SK-N-SH treated with all-trans-retinoic acid at 6 μM for 48 hours (cell line): ENCODE measurements around the gene ADAMTS2.

ENCODE experiments used
- ATAC-seq: fragments of 200-7000 bp; cut with Tn5 transposase; 3 replicates; pipeline ENCODE4 v1.9.1; 2020; ENCODE audit warnings: mild to moderate bottlenecking, moderate library complexity
- BACH2 ChIP-seq: fragments of 250-450 bp; sonication (Bioruptor Pico); IDR thresholded peaks from 2 replicates; pipeline ENCODE4 v1.9.0; 2021; ENCODE audit warnings: mild to moderate bottlenecking, borderline replicate concordance
- CREB5 ChIP-seq: fragments of 250-450 bp; sonication (Bioruptor Pico); IDR thresholded peaks from 2 replicates; pipeline ENCODE4 v1.5.1; 2020; ENCODE audit warnings: low read depth, mild to moderate bottlenecking, moderate library complexity
- CSDC2 ChIP-seq: fragments of 250-450 bp; sonication (Bioruptor Pico); IDR thresholded peaks from 2 replicates; pipeline ENCODE4 v1.5.0; 2020; ENCODE audit warnings: mild to moderate bottlenecking, moderate library complexity
- CSRNP3 ChIP-seq: fragments of 250-450 bp; sonication (Bioruptor Pico); IDR thresholded peaks from 2 replicates; pipeline ENCODE4 v1.5.1; 2021; ENCODE audit warnings: mild to moderate bottlenecking, moderate library complexity
- ESRRG ChIP-seq: fragments of 250-450 bp; sonication (Bioruptor Pico); IDR thresholded peaks from 2 replicates; pipeline ENCODE4 v1.6.1; 2021; ENCODE audit warnings: mild to moderate bottlenecking
- GLIS3 ChIP-seq: fragments of 250-450 bp; sonication (Bioruptor Pico); IDR thresholded peaks from 2 replicates; pipeline ENCODE4 v1.5.0; 2020; ENCODE audit warnings: mild to moderate bottlenecking, moderate library complexity
- ISL1 ChIP-seq: fragments of 250-450 bp; sonication (Bioruptor Pico); IDR thresholded peaks from 2 replicates; pipeline ENCODE4 v2.1.2; 2022; ENCODE audit warnings: mild to moderate bottlenecking, moderate library complexity
- OSR1 ChIP-seq: fragments of 250-450 bp; sonication (Bioruptor Pico); IDR thresholded peaks from 2 replicates; pipeline ENCODE4 v1.8.0; 2022; ENCODE audit warnings: moderate library complexity, mild to moderate bottlenecking, inconsistent platforms
- PATZ1 ChIP-seq: fragments of 250-450 bp; sonication (Bioruptor Pico); IDR thresholded peaks from 2 replicates; pipeline ENCODE4 v1.8.0; 2020; ENCODE audit warnings: mild to moderate bottlenecking, moderate library complexity, borderline replicate concordance
- POU6F1 ChIP-seq: fragments of 250-450 bp; sonication (Bioruptor Pico); IDR thresholded peaks from 2 replicates; pipeline ENCODE4 v1.8.0; 2021; ENCODE audit warnings: low read depth, mild to moderate bottlenecking, moderate library complexity, borderline replicate concordance
- PPARA ChIP-seq: fragments of 250-450 bp; sonication (Bioruptor Pico); IDR thresholded peaks from 2 replicates; pipeline ENCODE4 v1.5.0; 2020; ENCODE audit warnings: mild to moderate bottlenecking, borderline replicate concordance
- SNAI2 ChIP-seq: fragments of 250-450 bp; sonication (Bioruptor Pico); IDR thresholded peaks from 2 replicates; pipeline ENCODE4 v1.5.0; 2020; ENCODE audit warnings: mild to moderate bottlenecking, moderate library complexity
- TCF4 ChIP-seq: fragments of 250-450 bp; sonication (Bioruptor Pico); IDR thresholded peaks from 2 replicates; pipeline ENCODE4 v1.8.0; 2021; ENCODE audit warnings: mild to moderate bottlenecking, moderate library complexity, borderline replicate concordance
- ZFP3 ChIP-seq: fragments of 250-450 bp; sonication (Bioruptor Pico); IDR thresholded peaks from 2 replicates; pipeline ENCODE4 v1.5.0; 2020; ENCODE audit warnings: mild to moderate bottlenecking, moderate library complexity
- ZFP30 ChIP-seq: fragments of 450-650 bp; formaldehyde crosslinking; IDR thresholded peaks from 2 replicates; pipeline ENCODE4 v1.5.0; 2022; ENCODE audit warnings: mild to moderate bottlenecking, moderate library complexity
- ZNF70 ChIP-seq: fragments of 450-650 bp; formaldehyde crosslinking; IDR thresholded peaks from 2 replicates; pipeline ENCODE4 v1.5.0; 2020; ENCODE audit warnings: mild to moderate bottlenecking, moderate library complexity
- ZNF8 ChIP-seq: fragments of 450-650 bp; formaldehyde crosslinking; IDR thresholded peaks from 2 replicates; pipeline ENCODE4 v1.5.0; 2020; ENCODE audit warnings: mild to moderate bottlenecking, moderate library complexity

ADAMTS2 gene

GRCh38 chr5:179164331-179165311, 180.6 kb downstream of the ADAMTS2 start:
- no peak for ATAC-seq
- TF ChIP-seq ZNF70 (CRISPR knock-in tag) (no peak), PPARA (CRISPR knock-in tag) (no peak), ZFP30 (CRISPR knock-in tag) (no peak), OSR1 (CRISPR knock-in tag) (no peak), CREB5 (no peak), ZFP3 (CRISPR knock-in tag) (no peak), TCF4 (CRISPR knock-in tag) (no peak), CSDC2 (CRISPR knock-in tag) (no peak), GLIS3 (CRISPR knock-in tag) (no peak), BACH2 (CRISPR knock-in tag) (no peak), ESRRG (CRISPR knock-in tag) (no peak), ISL1 (no peak)

GRCh38 chr5:179163236-179164155, 181.8 kb downstream of the ADAMTS2 start:
- no peak for ATAC-seq
- TF ChIP-seq PATZ1 (CRISPR knock-in tag) = no peak

- ATAC-seq = no peak
- TF ChIP-seq ZNF8 (no peak), SNAI2 (CRISPR knock-in tag) (no peak), ZFP30 (CRISPR knock-in tag) (no peak), ZNF70 (CRISPR knock-in tag) (no peak), CSDC2 (CRISPR knock-in tag) (no peak)
Measured at GRCh38 chr5:179162351-179163235, 182.7 kb downstream of the ADAMTS2 start.

GRCh38 chr5:179161901-179162300, 183.4 kb downstream of the ADAMTS2 start:
- no peak for ATAC-seq
- TF ChIP-seq OSR1 (CRISPR knock-in tag) (no peak), POU6F1 (no peak), CSRNP3 (CRISPR knock-in tag) (no peak), BACH2 (CRISPR knock-in tag) (no peak), ZNF8 (no peak), PATZ1 (CRISPR knock-in tag) (no peak), CREB5 (no peak), GLIS3 (CRISPR knock-in tag) (no peak)
